GM23338 (cell line): Measurements from ENCODE around the gene DNAJC13.

Source experiments
- CREB1 ChIP-seq: fragments of 250-450 bp; sonication (Bioruptor Pico); IDR thresholded peaks from 2 replicates; pipeline ENCODE4 v1.5.0; 2020; ENCODE audit warnings: low read depth, mild to moderate bottlenecking, moderate library complexity
- CTCF ChIP-seq, 2 experiments: fragments of 200-600 bp in 1 of 2; sonication (generic) in 1 of 2; conservative IDR thresholded peaks; 2 replicates each; pipeline versions ENCODE4 v1.5.1 to v1.6.1; 2016 to 2017; ENCODE audit warnings: antibody characterized with exemption in 2 of 2, low read depth in 2 of 2, mild to moderate bottlenecking in 2 of 2, moderate library complexity in 1 of 2
- ETS1 ChIP-seq: IDR thresholded peaks from 2 replicates; pipeline ENCODE4 v1.6.1; 2016; ENCODE audit warnings: antibody characterized with exemption
- EZH2 ChIP-seq: fragments of 200-600 bp; sonication (generic); IDR thresholded peaks from one replicate; pipeline ENCODE4 v1.8.0; 2017; ENCODE audit warnings: antibody characterized with exemption, mild to moderate bottlenecking, low read depth; ENCODE audit not compliant: unreplicated experiment
- EZH2phosphoT487 ChIP-seq: fragments of 200-600 bp; sonication (generic); IDR thresholded peaks from one replicate; pipeline ENCODE4 v1.8.1; 2018; ENCODE audit warnings: antibody characterized with exemption; ENCODE audit not compliant: unreplicated experiment
- JUNB ChIP-seq: IDR thresholded peaks from one replicate; pipeline ENCODE4 v1.6.1; 2016; ENCODE audit warnings: antibody characterized with exemption; ENCODE audit not compliant: unreplicated experiment
- NANOG ChIP-seq: IDR thresholded peaks from 2 replicates; pipeline ENCODE4 v1.6.1; 2016; ENCODE audit warnings: antibody characterized with exemption, borderline replicate concordance
- POLR2AphosphoS5 ChIP-seq: IDR thresholded peaks from 2 replicates; pipeline ENCODE4 v1.6.1; 2016; ENCODE audit warnings: antibody characterized with exemption, low read depth
- ZNF114 ChIP-seq: fragments of 250-450 bp; sonication (Bioruptor Pico); IDR thresholded peaks from 2 replicates; pipeline ENCODE4 v1.5.0; 2020; ENCODE audit warnings: mild to moderate bottlenecking, moderate library complexity
- ZNF331 ChIP-seq: fragments of 250-450 bp; sonication (Bioruptor Pico); IDR thresholded peaks from 2 replicates; pipeline ENCODE4 v1.5.0; 2020; ENCODE audit warnings: low read depth, mild to moderate bottlenecking, moderate library complexity
- TF ChIP-seq, protein P1 (sequence below): IDR thresholded peaks from one replicate; pipeline ENCODE4 v1.6.1; 2018; ENCODE audit warnings: antibody characterized with exemption; ENCODE audit not compliant: unreplicated experiment

GRCh38 chr3:132459551-132459950 lies 42.2 kb downstream of the DNAJC13 start:
- TF ChIP-seq CTCF (conservative IDR thresholded peaks at IDR 0.05; ENCODE audit: low read depth in 2 of 2) (no peak), CREB1 (CRISPR knock-in tag) (no peak), EZH2 (no peak), POLR2AphosphoS5 (no peak), ZNF331 (no peak), EZH2phosphoT487 (no peak), ETS1 (no peak), JUNB (no peak), NANOG (no peak), ZNF114 (CRISPR knock-in tag) (no peak)
- TF ChIP-seq, protein P1, sequence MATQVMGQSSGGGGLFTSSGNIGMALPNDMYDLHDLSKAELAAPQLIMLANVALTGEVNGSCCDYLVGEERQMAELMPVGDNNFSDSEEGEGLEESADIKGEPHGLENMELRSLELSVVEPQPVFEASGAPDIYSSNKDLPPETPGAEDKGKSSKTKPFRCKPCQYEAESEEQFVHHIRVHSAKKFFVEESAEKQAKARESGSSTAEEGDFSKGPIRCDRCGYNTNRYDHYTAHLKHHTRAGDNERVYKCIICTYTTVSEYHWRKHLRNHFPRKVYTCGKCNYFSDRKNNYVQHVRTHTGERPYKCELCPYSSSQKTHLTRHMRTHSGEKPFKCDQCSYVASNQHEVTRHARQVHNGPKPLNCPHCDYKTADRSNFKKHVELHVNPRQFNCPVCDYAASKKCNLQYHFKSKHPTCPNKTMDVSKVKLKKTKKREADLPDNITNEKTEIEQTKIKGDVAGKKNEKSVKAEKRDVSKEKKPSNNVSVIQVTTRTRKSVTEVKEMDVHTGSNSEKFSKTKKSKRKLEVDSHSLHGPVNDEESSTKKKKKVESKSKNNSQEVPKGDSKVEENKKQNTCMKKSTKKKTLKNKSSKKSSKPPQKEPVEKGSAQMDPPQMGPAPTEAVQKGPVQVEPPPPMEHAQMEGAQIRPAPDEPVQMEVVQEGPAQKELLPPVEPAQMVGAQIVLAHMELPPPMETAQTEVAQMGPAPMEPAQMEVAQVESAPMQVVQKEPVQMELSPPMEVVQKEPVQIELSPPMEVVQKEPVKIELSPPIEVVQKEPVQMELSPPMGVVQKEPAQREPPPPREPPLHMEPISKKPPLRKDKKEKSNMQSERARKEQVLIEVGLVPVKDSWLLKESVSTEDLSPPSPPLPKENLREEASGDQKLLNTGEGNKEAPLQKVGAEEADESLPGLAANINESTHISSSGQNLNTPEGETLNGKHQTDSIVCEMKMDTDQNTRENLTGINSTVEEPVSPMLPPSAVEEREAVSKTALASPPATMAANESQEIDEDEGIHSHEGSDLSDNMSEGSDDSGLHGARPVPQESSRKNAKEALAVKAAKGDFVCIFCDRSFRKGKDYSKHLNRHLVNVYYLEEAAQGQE = no peak
